ENCODE data around the gene SIRT6.
"Not testable (repeated sequence)": the region's sequence is repeated elsewhere in the genome, so short reads cannot be mapped to it uniquely, and the experiment has no call there.

SIRT6 gene

DNA sequence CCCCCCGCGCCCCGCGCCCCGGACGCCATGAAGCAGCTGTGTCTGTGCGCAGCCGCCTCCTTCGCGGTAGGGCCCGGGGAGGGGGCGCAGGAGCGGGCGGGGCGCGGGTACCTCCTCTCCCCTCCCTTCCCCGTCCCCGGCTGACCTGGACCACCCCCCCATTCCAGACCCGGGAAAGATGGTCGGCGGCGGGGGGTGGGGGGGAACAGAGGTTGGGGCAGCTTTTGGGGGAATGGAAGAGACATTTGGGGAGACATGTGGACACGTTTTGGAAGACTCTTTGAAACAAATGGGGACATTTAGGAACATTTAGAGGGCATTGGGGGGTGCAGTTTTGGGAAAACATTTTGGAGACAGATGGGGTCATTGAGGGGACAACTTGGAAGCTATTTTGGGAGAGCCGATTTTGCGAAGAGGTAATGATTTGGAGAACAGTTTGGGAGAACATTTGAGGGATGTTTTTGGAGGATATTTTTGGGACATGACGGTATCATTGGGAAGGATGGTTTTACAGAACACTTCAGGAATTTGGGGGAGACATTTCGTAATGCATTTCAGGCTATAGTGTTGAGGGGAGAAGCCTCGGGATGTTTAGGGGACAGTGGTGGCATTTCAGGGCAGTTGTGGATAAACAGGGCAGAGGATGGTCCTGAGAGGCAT, 16.2 kb upstream of the SIRT6 start:
- H3K4me3 ChIP-seq (ENCODE audit: low read depth, low read length), result no peak overlapping the region
- TF ChIP-seq CTCF (IDR thresholded peaks at IDR 0.05; ENCODE audit: low read depth, low read length), result no peak

DNA sequence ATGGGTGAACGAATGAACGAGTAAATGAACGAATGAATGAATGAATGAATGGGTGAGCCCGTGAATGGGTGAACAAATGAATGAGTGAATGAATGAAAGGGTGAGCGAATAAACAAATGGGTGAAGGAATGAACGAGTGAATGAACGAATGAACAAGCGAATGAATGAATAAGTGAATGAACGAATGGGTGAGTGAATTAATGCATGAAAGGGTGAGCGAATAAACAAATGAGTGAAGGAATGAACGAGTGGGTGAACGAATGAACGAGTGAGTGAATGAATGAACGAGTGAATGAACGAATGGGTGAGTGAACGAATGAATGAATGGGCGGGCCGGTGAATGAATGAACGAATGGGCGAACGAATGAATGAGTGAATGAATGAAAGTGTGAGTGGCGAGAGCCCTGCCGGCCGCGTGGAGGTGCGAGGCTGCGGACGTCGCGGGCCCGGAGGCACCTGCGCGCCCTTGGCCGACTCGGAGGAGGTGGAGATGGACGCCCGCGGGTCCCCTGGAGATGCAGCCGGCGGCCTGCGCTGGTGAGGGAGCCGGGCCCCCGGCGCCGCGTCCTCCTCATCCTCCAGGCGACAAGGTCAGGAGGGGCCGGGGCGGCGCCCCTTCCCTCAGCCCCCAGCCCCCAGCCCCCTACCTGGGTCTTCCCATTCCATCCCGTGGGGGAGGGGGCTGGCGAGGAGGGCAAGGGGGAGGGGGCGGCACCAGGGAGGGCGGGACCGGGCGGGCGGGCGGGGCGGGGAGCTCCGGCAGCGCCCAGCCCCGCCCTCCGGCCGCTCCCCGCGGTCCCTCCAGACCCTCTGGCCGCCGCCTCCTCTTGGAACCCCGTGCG, 15.5 kb upstream of the SIRT6 start:
- no peak for TF ChIP-seq CTCF (IDR thresholded peaks at IDR 0.05; ENCODE audit: low read depth, low read length)
- no peak overlapping the region for H3K4me3 ChIP-seq (ENCODE audit: low read depth, low read length)

- H3K4me3 ChIP-seq (ENCODE audit: low read depth, low read length), result no peak overlapping the region
- no peak for TF ChIP-seq CTCF (IDR thresholded peaks at IDR 0.05; ENCODE audit: low read depth, low read length)
Measured at GRCh38 chr19:4197228-4197624, 14.9 kb upstream of the SIRT6 start.

GRCh38 chr19:4196587-4197148, 14.3 kb upstream of the SIRT6 start:
- no peak overlapping the region for H3K4me3 ChIP-seq (ENCODE audit: low read depth, low read length)
- TF ChIP-seq CTCF (IDR thresholded peaks at IDR 0.05; ENCODE audit: low read depth, low read length), result no peak

- no peak for TF ChIP-seq CTCF (IDR thresholded peaks at IDR 0.05; ENCODE audit: low read depth, low read length)
- no peak overlapping the region for H3K4me3 ChIP-seq (ENCODE audit: low read depth, low read length)
Measured at GRCh38 chr19:4196009-4196408, 13.6 kb upstream of the SIRT6 start.

DNA sequence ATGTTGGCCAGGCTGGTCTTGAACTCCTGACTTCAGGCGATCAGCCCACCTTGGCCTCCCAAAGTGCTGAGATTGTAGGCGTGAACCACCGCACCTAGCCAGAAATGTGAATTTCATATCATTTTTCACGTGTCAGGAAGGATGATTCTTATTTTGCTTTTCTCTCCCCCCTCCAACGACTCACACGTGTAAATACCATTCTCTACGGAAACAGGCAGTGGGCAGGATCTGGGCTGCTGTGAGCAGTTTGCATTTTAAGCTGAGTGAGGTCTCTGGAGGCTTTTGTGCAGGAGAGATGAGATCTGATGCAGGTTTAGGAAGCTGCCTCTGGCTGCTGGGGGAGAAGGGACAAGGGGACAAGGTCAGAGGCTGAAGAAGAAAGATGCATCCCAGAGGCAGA, 12.0 kb upstream of the SIRT6 start:
- TF ChIP-seq CTCF (IDR thresholded peaks at IDR 0.05; ENCODE audit: low read depth, low read length), result no peak
- no peak overlapping the region for H3K4me3 ChIP-seq (ENCODE audit: low read depth, low read length)

- H3K4me3 ChIP-seq (ENCODE audit: low read depth, low read length), result not testable (repeated sequence)
Measured at GRCh38 chr19:4192537-4192936, 10.2 kb upstream of the SIRT6 start.

Data from WI38 (cell line).